ENCODE results near the gene COL24A1.

- TF ChIP-seq CTCF (IDR thresholded peaks at IDR 0.05): no peak
- TF ChIP-seq POLR2A (IDR thresholded peaks at IDR 0.05): no peak
- no peak for TF ChIP-seq EP300 (IDR thresholded peaks at IDR 0.05)
These were observed 255.7 kb downstream of the COL24A1 start for GRCh38 chr1:85900921-85901320.
